OCI-LY3 (cell line): ENCODE measurements around the gene PEAK1.
A peak's percentile ranks its signal among the peaks of the same experiment; 100 is the strongest.

Experiments used
- H2AFZ ChIP-seq: fragments of 200-600, 300-600 bp; shearing (Covaris generic); 2 replicates; pipeline ENCODE4 v1.6.0; 2014; ENCODE audit warnings: antibody characterized with exemption, low read depth, low read length
- H3K27ac ChIP-seq: fragments of 200-600, 300-600 bp; sonication (generic); 2 replicates; pipeline ENCODE4 v1.5.1; 2014; ENCODE audit warnings: mild to moderate bottlenecking, low read length, moderate library complexity, mixed read lengths
- H3K27me3 ChIP-seq: fragments of 200-600, 300-600 bp; sonication (generic); 2 replicates; pipeline ENCODE4 v1.6.1; 2014; ENCODE audit warnings: low read depth, low read length, mixed read lengths
- H3K36me3 ChIP-seq: fragments of 200-600, 300-600 bp; sonication (generic); replicated peaks from 2 replicates; pipeline ENCODE3; 2014; ENCODE audit warnings: low read depth, low read length, mixed read lengths
- H3K4me1 ChIP-seq: fragments of 300-600, 200-600 bp; sonication (generic); 2 replicates; pipeline ENCODE4 v1.6.1; 2014; ENCODE audit warnings: low read length, mixed read lengths
- H3K4me2 ChIP-seq: fragments of 200-600, 300-600 bp; sonication (generic); 2 replicates; pipeline ENCODE4 v1.6.1; 2014; ENCODE audit warnings: low read length, mixed read lengths
- H3K4me3 ChIP-seq: fragments of 300-600, 200-600 bp; sonication (generic); 2 replicates; pipeline ENCODE4 v1.5.1; 2014; ENCODE audit warnings: antibody characterized with exemption, mild to moderate bottlenecking, low read length, moderate library complexity
- H3K79me2 ChIP-seq: fragments of 300-600, 200-600 bp; shearing (Covaris generic); 2 replicates; pipeline ENCODE4 v1.6.1; 2014; ENCODE audit warnings: mild to moderate bottlenecking, low read length, mixed read lengths
- H3K9ac ChIP-seq: fragments of 300-600, 200-600 bp; shearing (Covaris generic); 2 replicates; pipeline ENCODE4 v1.6.0; 2014; ENCODE audit warnings: mild to moderate bottlenecking, low read length, moderate library complexity
- H3K9me3 ChIP-seq: fragments of 200-600, 300-600 bp; shearing (Covaris generic); 2 replicates; pipeline ENCODE4 v1.6.1; 2014; ENCODE audit warnings: low read length, mixed read lengths; ENCODE audit not compliant: insufficient read depth
- H4K20me1 ChIP-seq: fragments of 200-600, 300-600 bp; sonication (generic); 2 replicates; pipeline ENCODE4 v1.6.1; 2016; ENCODE audit warnings: low read length, mixed read lengths; ENCODE audit not compliant: insufficient read depth
- CTCF ChIP-seq: fragments of 200-600, 300-600 bp; sonication (generic); IDR thresholded peaks from 2 replicates; pipeline ENCODE4 v1.5.1; 2014; ENCODE audit warnings: antibody characterized with exemption, low read length, low read depth
- EZH2phosphoT487 ChIP-seq: fragments of 200-600 bp; shearing (Covaris generic); IDR thresholded peaks from 2 replicates; pipeline ENCODE4 v1.6.1; 2018; ENCODE audit warnings: antibody characterized with exemption, mixed run types, low read depth

Gene PEAK1

GRCh38 chr15:77369168-77369567 lies 50.7 kb downstream of the PEAK1 start:
- no peaks in the 10 kb centered on the region for H3K36me3 ChIP-seq
- no peaks in the 10 kb centered on the region for H3K9me3 ChIP-seq
- peaks cover 42% of the 10 kb centered on the region for H3K4me1 ChIP-seq
- peak overlapping the region; percentile 2 for H3K4me3 ChIP-seq
- H3K27ac ChIP-seq = peak overlapping the region; percentile 1
- H3K27me3 ChIP-seq = no peaks in the 10 kb centered on the region
- H2AFZ ChIP-seq = no peak overlapping the region
- peaks cover 31% of the 10 kb centered on the region for H3K79me2 ChIP-seq
- TF ChIP-seq EZH2phosphoT487 = no peak
- TF ChIP-seq CTCF = no peak
- peaks cover 24% of the 10 kb centered on the region for H4K20me1 ChIP-seq
- H3K9ac ChIP-seq = no peak overlapping the region
- peak overlapping the region; percentile 43 for H3K4me2 ChIP-seq

GRCh38 chr15:77367631-77368030 lies 52.3 kb downstream of the PEAK1 start:
- H3K9me3 ChIP-seq = no peaks in the 10 kb centered on the region
- H3K9ac ChIP-seq = no peak overlapping the region

GRCh38 chr15:77361456-77361855 lies 58.4 kb downstream of the PEAK1 start:
- Histone ChIP-seq H4K20me1 (peaks cover 7% of the 10 kb centered on the region; the same call in 1 of the 2 replicates), H3K9me3 (no peaks in the 10 kb centered on the region), H3K4me3 (no peak overlapping the region), H3K27ac (no peak overlapping the region), H3K36me3 (peaks cover 3% of the 10 kb centered on the region), H3K4me2 (no peak overlapping the region), H2AFZ (no peak overlapping the region), H3K9ac (no peak overlapping the region), H3K79me2 (no peaks in the 10 kb centered on the region), H3K27me3 (no peaks in the 10 kb centered on the region), H3K4me1 (no peaks in the 10 kb centered on the region)
- TF ChIP-seq EZH2phosphoT487 (no peak), CTCF (no peak)

More at GRCh38 chr15:77367631-77368030, 52.3 kb downstream of the PEAK1 start:
- Histone ChIP-seq H3K4me3 (no peak overlapping the region), H3K27me3 (no peaks in the 10 kb centered on the region), H2AFZ (no peak overlapping the region), H3K36me3 (peaks cover 3% of the 10 kb centered on the region), H3K4me1 (peaks cover 40% of the 10 kb centered on the region), H4K20me1 (peaks cover 13% of the 10 kb centered on the region), H3K79me2 (peaks cover 24% of the 10 kb centered on the region), H3K27ac (no peak overlapping the region), H3K4me2 (no peak overlapping the region)
- no peak for TF ChIP-seq EZH2phosphoT487

- Histone ChIP-seq H3K27ac (no peak overlapping the region), H3K79me2 (no peaks in the 10 kb centered on the region), H3K4me3 (no peak overlapping the region), H3K9ac (no peak overlapping the region), H2AFZ (no peak overlapping the region), H3K4me1 (peaks cover 7% of the 10 kb centered on the region; the same call in 1 of the 2 replicates), H3K9me3 (no peaks in the 10 kb centered on the region), H3K27me3 (no peaks in the 10 kb centered on the region), H4K20me1 (peaks cover 7% of the 10 kb centered on the region; the same call in 1 of the 2 replicates), H3K36me3 (peaks cover 3% of the 10 kb centered on the region), H3K4me2 (no peak overlapping the region)
- no peak for TF ChIP-seq CTCF
- no peak for TF ChIP-seq EZH2phosphoT487
These were observed 61.2 kb downstream of the PEAK1 start for GRCh38 chr15:77358545-77359240.
